ENCODE measurements around the gene SIAH2.

Gene SIAH2

GRCh38 chr3:150737874-150738679, 24.9 kb downstream of the SIAH2 start:
- DNase-seq (ENCODE audit: low read depth in 1 of 2, low spot score in 1 of 2) = peak; percentile 45 to 57
- H3K4me3 ChIP-seq (replicated peaks; ENCODE audit: insufficient read depth, low read length) = no peak overlapping the region
- H3K27me3 ChIP-seq (ENCODE audit: insufficient read depth, poor library complexity, severe bottlenecking) = no peaks in the 10 kb centered on the region
- H3K27ac ChIP-seq (replicated peaks) = peak overlapping the region; percentile 61
- TF ChIP-seq, protein P1, sequence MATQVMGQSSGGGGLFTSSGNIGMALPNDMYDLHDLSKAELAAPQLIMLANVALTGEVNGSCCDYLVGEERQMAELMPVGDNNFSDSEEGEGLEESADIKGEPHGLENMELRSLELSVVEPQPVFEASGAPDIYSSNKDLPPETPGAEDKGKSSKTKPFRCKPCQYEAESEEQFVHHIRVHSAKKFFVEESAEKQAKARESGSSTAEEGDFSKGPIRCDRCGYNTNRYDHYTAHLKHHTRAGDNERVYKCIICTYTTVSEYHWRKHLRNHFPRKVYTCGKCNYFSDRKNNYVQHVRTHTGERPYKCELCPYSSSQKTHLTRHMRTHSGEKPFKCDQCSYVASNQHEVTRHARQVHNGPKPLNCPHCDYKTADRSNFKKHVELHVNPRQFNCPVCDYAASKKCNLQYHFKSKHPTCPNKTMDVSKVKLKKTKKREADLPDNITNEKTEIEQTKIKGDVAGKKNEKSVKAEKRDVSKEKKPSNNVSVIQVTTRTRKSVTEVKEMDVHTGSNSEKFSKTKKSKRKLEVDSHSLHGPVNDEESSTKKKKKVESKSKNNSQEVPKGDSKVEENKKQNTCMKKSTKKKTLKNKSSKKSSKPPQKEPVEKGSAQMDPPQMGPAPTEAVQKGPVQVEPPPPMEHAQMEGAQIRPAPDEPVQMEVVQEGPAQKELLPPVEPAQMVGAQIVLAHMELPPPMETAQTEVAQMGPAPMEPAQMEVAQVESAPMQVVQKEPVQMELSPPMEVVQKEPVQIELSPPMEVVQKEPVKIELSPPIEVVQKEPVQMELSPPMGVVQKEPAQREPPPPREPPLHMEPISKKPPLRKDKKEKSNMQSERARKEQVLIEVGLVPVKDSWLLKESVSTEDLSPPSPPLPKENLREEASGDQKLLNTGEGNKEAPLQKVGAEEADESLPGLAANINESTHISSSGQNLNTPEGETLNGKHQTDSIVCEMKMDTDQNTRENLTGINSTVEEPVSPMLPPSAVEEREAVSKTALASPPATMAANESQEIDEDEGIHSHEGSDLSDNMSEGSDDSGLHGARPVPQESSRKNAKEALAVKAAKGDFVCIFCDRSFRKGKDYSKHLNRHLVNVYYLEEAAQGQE (IDR thresholded peaks at IDR 0.05; ENCODE audit: insufficient replicate concordance, low read depth) = no peak
- peak; percentile 39; the same call in 1 of the 2 replicates for TF ChIP-seq SPI1 (IDR thresholded peaks at IDR 0.05; ENCODE audit: borderline replicate concordance, low read depth)

GRCh38 chr3:150736903-150737832, 25.8 kb downstream of the SIAH2 start:
- peak overlapping the region; percentile 61 for H3K27ac ChIP-seq (replicated peaks)
- no peak overlapping the region for H3K4me3 ChIP-seq (replicated peaks; ENCODE audit: insufficient read depth, low read length)
- peak in 1 of 2 experiments; percentile 38 for DNase-seq (ENCODE audit: low read depth in 1 of 2, low spot score in 1 of 2)
- TF ChIP-seq, protein P2, sequence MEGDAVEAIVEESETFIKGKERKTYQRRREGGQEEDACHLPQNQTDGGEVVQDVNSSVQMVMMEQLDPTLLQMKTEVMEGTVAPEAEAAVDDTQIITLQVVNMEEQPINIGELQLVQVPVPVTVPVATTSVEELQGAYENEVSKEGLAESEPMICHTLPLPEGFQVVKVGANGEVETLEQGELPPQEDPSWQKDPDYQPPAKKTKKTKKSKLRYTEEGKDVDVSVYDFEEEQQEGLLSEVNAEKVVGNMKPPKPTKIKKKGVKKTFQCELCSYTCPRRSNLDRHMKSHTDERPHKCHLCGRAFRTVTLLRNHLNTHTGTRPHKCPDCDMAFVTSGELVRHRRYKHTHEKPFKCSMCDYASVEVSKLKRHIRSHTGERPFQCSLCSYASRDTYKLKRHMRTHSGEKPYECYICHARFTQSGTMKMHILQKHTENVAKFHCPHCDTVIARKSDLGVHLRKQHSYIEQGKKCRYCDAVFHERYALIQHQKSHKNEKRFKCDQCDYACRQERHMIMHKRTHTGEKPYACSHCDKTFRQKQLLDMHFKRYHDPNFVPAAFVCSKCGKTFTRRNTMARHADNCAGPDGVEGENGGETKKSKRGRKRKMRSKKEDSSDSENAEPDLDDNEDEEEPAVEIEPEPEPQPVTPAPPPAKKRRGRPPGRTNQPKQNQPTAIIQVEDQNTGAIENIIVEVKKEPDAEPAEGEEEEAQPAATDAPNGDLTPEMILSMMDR (IDR thresholded peaks at IDR 0.05; ENCODE audit: insufficient read depth, low read length) = no peak
- no peak for TF ChIP-seq POLR2AphosphoS5 (IDR thresholded peaks at IDR 0.05; ENCODE audit: low read depth)
- TF ChIP-seq, protein P1 (IDR thresholded peaks at IDR 0.05; ENCODE audit: insufficient replicate concordance, low read depth) = no peak
- no peak for TF ChIP-seq SPI1 (IDR thresholded peaks at IDR 0.05; ENCODE audit: borderline replicate concordance, low read depth)
- no peaks in the 10 kb centered on the region for H3K27me3 ChIP-seq (ENCODE audit: insufficient read depth, poor library complexity, severe bottlenecking)

- no peaks in the 10 kb centered on the region for H3K27me3 ChIP-seq (ENCODE audit: insufficient read depth, poor library complexity, severe bottlenecking)
- H3K4me3 ChIP-seq (replicated peaks; ENCODE audit: insufficient read depth, low read length) = no peak overlapping the region
- TF ChIP-seq SPI1 (IDR thresholded peaks at IDR 0.05; ENCODE audit: borderline replicate concordance, low read depth) (no peak), POLR2AphosphoS5 (IDR thresholded peaks at IDR 0.05; ENCODE audit: low read depth) (no peak), GABPA (IDR thresholded peaks at IDR 0.05; ENCODE audit: low read depth) (no peak)
- TF ChIP-seq, protein P1 (IDR thresholded peaks at IDR 0.05; ENCODE audit: insufficient replicate concordance, low read depth) = no peak
- TF ChIP-seq, protein P2 (IDR thresholded peaks at IDR 0.05; ENCODE audit: insufficient read depth, low read length) = no peak
- H3K27ac ChIP-seq (replicated peaks) = no peak overlapping the region
- DNase-seq (ENCODE audit: low read depth in 1 of 2, low spot score in 1 of 2) = no peak
Observed at GRCh38 chr3:150736316-150736719, 26.7 kb downstream of the SIAH2 start.
